ENCODE measurements around the gene LSAMP.

- TF ChIP-seq POLR2A (IDR thresholded peaks at IDR 0.05), result no peak
- no peak for TF ChIP-seq CTCF (IDR thresholded peaks at IDR 0.05)
Measured at GRCh38 chr3:116155841-116156240, 289.4 kb downstream of the LSAMP start.

Data from lower leg skin (tissue), 3 donors.